Suppressor macrophage treated with lipopolysaccharide for 4 hours (primary cell): ENCODE data around the gene KCTD1.

ENCODE experiments used
- DNase-seq: peaks from one replicate; pipeline ENCODE4 v3.0.0-alpha.2; 2020

KCTD1 gene

DNA sequence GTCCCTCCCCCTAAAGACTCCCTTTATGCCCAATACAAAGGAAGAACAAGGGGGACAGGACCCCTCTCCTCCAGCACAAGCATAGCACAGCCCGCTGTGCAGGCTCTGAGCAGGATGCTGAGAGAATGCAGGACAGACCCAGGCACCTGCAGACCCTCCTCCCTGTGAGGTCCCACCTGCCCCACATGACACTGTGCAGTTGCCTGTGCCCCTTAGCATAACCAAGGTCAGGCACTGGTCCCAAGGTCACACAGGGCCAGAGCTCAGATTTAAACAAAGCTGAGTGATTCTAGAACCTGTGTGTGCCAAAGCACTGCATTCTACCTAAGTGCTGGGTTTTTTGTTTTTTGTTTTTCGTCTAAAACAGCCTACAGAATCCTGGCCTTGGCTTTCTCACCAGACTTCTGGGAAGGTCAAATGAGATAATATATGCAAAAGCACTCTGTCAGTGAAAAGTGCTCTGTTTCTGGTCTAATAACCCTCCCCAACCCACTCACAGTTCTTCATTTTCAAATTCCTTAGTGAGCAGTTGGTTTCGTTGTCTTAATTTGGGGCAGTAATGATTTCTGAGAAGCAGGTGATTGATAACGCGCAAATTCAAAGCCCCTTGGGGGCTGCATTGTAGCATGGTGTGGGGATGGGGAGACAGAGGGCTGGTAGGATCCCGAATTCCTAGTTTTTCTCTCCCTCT, 125.7 kb downstream of the KCTD1 start:
- no peak for DNase-seq

DNA sequence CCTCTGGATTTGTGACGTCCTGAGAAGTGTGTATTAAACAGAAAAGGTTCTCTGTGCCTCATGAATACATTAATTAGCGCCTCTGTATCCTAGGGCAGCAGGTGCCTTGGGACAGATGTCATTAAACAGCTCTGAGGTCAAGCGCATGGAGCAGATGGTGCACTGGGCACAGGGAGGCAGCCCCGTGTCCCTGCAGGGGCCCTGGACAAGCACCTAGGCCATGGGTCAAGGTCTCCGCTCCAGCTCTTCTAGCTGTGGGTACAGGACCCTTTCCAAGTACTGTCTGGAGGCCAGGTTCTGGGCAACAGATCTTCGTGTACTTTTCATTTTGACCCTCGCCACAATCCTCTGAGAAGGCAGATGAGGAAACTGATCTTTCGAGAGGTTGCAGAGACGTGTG, 126.4 kb downstream of the KCTD1 start:
- DNase-seq = no peak

DNA sequence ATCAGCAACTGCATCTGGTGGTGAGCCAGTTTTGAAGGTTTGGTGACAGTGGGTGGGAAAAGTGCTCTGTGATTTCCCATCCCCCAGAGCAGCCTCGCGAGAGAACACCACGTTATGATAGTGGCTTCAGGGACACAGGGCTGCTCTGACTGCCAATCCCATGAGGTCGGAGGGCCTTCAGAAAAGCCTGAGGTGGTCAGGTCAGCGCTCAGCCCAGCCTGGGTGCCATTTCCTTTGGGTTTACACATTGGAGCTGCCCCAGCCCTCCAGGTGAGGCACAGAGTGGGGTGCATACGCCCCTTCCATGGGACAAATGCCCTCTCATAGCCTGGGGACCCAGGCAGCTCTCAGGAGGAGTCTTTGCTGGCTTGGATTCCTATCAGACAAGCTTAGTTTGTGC, 126.8 kb downstream of the KCTD1 start:
- no peak for DNase-seq

DNA sequence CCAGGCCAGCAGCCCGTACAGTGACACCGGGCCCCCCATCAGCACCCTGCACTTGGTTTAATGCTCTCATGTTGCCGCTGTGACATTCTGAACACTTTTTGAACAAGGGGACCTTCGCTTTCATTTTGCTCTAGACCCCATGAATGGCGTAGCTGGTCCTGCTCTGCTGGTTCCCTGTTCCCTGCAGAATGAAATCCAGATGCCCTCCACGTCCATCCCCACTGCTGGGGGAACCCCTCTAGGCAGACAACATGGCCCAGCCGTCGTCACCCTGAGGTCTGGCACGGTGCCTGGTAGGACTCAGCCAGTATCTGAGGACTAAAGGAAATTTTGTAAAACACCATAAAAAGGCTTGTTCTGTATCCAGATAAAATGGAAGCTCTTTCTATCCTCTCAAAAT, 128.6 kb downstream of the KCTD1 start:
- DNase-seq = no peak

DNA sequence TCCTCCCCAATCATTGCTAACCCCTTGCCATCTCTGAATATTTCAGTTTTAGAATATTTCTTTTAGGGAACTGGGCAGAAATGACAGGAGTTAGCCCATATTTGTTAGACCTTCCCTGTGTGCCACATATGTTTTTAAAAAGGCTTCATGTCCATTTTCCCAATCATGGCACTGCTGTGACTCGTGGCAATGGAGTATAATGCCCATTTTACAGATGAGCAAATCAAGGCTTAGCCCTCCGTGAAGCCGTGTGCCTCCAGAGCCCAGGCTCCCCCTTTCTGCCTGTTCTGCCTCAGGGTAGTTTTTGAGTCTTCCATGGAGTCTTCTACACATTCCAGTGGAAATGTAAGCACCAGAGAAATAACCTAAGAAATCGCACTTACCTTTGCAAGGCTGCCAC, 130.1 kb downstream of the KCTD1 start:
- no peak for DNase-seq

DNA sequence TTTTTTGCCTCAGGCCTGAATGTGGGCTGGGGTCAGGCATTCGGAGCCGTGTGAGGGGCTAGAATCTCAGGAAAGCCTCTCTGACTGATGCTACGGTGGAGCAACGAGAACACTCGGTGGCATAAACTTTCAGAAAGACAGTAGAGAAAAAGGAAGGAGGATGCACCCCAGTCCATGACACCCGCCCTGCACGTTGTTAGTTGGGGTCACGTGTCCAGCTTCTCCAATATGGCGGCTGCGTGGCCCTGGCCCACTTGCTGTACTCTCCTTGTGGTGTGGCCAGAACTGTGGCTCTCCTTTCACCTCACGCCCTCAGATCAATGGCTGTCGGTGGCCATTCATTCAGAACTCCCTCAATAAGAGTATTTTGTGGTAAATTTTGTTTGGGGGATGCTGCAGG, 131.2 kb downstream of the KCTD1 start:
- DNase-seq = no peak

DNA sequence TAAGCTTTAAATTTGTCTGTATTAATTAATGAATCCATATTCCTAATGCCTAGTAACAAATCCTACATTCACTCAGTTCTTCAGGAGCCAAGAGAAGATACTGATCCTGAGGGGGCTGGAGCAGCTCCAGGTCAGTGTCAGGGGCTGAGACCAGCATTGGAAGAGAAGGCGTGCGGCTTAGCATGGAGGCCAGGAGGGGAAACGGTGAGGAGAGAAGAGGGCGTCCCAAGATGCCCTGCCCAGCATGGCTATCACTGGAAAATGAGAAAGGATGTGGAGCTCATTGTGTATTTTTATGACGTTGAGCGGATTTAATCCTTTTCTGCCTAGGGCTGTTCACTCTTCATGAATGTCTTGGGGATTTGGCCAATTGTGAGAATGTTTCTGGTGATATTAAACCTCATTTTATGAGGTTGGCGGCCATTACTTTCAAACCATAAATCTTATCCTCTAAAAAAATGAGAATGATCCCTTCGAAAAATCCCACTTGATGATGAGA, 131.7 kb downstream of the KCTD1 start:
- no peak for DNase-seq

DNA sequence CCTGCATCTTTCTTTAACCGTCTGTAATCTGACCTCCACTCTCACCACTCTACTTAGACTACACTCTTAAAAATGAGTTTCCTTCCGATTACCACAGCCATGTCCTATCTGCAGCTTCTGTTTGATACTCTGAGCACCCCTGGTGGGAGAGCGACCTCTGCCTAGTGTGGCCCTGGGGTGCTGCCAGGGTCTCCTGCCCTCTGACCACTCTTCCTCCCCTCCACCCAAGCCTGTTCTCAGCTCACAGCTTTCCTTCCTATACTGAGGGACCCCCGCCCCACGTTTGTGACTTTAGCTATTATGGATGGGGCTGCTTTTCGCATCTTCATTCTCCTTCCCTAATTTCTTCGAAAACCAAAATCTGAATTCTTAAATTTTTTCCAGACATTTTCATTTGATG, 132.7 kb downstream of the KCTD1 start:
- DNase-seq = no peak

DNA sequence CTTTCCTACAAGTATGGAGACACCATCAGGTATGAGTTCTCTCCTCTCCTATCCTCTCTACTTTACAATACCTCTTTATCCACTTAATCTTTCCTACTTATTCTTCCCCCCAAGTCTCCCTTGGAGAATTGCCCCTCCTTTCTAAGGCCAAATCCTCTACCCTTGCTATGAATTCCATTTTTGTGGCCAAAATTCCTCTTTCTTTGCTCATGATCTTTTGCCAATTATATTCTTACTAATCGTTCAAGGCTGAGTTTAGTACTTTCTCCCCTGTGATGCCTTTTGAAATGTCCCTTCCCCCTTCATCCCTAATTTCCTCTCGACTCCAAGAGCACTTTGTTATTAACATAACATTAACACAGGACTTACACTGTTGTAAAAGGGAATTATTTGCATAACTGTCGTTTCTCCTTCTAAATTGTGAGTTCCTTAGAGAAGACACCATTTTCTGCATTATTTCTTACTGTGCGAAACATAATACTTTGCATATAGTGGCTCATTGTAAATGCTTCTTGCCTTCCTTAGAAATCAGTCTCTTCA, 133.4 kb downstream of the KCTD1 start:
- no peak for DNase-seq

DNA sequence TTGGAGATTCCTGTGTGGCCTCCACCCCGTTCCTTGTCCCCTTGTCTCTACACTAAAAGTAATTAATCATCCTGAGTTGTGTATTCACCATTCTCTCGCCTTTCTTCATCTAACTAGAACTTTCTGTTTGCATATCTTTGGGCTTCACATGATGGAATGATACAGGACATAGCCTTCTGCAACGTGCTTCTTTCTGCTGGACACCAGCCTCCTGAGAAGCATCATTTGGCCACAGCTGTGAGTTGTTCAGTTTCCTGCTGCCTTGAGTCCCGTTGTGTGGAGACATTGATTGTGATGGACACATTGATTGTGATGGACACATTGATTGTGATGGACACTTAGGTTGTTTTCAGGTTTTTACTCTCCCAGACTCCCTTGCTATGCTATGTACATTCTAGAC, 139.3 kb downstream of the KCTD1 start:
- DNase-seq = no peak

DNA sequence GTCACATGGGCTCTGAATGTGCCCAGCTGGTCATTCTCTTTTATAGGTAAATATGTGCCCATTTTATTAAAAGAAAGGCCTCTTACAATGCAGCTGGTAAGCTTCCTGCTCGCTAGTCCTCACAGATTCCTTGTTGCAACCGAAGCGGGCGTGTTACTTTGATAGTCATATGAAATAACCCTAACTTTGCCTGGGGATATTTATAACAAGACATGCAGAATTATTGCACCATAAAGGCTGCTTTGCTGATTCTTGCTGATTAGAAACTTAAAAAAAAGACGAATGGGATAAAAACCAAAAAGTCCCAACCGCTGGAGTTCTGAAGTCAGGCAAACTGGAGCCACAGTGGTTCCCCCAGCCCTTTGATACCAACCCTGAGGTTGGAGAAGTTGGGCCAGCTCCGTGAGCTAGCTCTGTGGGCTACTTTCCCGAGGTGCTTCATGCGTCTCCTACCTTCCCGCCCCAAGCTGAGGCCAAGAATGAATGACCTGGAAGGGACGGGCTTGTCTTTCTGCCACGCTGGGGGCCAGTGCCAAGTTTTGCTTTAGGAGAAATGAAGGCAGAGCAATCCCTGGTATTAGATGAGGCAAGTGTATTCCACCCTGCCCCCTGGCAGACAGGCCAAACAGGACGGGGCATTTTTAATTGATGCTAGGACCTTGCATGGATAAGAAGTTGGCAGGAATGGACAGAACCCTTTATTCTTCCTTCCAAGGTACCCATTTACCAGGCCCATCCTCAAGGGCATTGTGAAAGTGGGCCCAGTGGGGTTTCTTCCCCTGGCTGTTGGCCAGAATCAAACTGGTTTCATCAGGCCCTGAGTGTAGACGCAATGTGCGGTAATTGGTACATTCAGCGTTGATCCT, 140.4 kb downstream of the KCTD1 start:
- no peak for DNase-seq

DNA sequence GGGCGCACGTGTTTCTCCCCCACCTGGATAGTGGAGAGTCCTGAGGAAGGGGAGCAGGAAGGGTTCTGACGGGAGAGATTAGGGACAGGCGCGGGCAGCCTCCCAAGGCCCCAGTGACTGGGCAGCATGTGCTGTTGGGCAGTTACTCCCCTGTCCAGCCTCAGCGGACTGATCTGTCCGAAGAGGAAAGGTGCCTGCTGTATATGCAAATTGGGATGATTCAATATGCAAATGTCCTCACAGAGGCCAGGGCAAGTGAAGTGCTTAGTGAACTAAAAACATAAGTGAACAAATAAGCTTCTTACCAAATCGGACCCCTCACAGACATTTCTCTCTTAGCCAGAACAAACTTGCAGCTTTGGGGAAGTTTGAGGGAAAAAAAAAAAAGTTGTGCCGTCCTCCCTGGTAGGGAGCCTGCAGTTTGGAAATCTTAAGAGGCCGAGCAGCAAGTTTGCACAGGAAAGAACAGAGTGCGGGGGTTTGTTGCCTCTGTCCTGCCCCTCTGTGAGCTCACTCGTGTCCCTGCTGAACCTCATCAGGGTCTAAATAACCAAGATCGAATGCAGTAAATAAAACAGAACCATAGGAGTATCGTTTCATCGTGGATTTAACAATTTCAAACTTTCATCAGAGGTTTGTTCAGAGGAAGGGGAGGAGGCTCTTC, 141.4 kb downstream of the KCTD1 start:
- DNase-seq = no peak

DNA sequence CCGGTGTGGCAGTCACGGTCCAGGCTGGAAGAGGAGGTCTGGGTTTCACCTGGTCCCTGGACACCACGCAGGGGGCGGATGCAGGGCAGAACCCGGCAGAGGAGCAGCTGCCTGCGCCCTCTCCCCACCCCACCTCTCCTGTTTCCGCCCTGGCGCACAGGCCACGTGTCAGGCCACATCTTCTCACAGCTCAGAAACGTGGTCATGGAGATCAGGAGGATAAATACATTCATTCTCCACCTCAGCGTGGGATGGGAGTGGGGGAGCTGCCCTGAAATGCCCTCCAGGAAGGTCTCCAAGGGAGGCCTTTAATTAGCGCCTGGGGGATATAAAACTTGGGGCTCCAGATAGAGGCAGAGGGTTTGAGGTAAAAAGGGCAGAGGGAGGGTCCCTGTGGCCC, 142.0 kb downstream of the KCTD1 start:
- no peak for DNase-seq

DNA sequence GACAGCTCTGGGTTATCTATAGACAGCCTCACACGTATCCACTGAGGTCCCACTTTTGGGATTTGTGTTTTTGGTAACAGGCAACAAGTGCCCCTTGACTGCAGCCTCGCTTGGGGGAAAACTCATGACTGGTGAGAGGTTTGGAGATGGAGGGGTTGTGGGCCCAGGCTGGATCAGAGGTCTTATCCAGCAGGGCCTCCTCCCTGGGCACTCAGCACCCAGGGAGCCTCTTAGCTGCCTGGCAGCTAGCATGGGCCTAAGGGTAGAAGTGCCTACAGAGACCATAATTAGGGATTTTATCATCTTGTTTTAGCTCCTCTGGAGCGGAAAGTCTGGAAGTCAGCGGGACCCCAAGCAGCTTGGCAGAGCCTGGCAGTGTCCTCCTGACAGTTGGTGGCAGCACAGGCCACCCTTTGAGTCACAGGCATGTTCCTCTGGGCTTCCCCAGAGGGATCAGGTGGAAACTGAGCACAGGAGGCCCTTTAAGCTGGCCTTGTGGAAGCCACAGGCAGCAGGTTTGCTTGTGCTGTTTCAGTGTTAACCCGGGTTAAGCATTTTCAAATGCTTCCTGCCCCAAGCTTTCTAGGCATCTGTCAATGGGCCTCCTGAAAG, 143.1 kb downstream of the KCTD1 start:
- DNase-seq = no peak
